ENCODE measurements around the gene CIT. TPM values are rescaled to one million over a fixed set of nuclear protein-coding genes. Genes with fewer than 3 reads are reported as not detected.

Gene CIT
- polyA plus RNA-seq, 12 donors = 4.8 to 19.8 (median 9.3) TPM; not detected in 1

DNA sequence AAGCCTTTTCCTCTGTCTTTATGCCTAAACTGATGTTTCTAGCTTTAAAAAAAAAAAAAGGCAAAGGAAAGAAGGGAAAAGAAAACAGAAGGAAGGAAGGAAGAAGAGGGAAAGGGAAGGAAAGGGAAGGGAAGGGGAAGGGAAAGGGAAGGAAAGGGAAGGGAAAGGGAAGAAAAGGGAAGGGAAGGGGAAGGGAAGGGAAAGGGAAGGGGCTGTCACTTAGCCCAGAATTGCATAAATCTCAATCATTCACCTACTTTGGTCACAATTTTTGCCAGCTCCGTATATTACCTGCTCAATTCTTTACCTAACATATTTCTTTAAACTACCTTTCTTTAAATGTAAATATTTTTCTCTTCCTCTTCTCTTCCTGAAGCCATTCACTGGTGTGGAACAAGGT, 26.8 kb downstream of the CIT start:
- no peak for DNase-seq

DNA sequence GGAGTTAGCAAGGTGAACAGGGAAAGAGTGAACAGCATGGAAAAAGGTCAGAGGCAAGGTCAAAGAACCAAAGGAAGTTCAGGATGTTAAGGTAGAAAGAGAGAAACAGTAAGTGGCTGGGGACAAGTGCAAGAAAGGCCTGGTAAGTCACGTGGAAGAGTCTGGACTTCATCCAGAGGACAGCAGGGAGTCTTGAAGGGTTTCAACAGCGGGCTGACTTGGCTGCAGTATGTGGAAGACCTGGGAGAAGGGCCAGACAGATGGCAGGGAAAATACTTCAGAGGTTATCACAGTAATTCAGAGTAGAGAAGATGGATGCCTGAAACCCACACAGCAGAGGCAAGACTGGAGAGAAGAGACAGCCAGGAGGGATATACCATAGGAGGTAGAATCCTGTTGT, 34.0 kb downstream of the CIT start:
- peak; percentile 12 for DNase-seq

DNA sequence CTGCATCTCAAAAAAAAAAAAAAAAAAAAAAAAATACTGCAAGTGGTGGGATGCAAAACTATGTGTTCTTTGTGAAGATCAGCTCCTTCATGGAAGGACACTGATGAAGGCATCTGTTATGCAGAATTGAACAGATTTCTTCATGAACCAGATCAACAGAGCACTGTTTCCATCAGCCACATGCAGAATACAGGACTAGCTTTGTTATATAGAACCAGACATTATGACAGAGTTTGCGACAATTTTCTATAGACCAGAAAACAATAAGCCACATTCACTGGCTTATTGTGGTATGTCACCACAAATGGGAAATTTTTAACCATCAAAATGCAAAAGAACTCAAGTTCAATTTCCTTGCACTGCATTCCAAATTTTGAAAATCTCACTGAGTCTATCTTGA, 34.7 kb downstream of the CIT start:
- DNase-seq = no peak

DNA sequence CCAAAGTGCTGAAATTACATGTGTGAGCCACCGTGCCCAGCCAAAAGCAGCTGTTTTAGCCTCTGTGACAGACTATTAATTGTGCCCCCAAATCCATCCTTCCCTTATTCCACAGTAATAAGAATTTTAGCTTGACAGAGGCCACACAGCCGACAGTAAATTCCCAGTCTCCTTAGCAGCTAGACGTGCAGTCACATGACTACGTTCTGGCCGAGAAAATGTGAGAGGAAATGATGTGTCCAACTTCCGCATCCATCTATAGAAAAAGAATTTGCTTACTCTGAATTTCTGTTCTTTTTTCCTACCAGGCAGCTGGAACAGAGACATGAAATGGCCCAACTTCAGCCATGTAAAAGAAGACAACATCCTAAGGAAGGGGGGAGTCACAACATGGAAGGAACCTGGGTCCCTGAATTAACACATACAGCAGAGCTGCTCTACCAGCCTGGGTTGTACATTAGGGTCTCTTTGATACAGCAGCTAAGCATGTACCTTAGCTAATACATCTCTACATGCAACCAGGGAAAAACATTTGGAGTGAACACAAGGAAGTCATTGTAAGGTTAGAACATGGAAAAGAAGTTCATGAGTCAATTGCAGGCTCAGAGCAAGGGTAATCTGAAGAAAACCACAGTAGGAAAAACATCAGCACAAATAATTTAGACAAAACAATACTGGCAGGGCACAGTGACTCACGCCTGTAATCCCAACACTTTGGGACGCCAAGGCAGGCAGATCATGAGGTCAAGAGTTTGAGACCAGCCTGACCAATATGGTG, 35.5 kb downstream of the CIT start:
- no peak for DNase-seq

- DNase-seq = no peak
Measured at GRCh38 chr12:119840582-119840981, 36.5 kb downstream of the CIT start.

- no peak for DNase-seq
Measured at GRCh38 chr12:119840168-119840567, 37.0 kb downstream of the CIT start.

DNA sequence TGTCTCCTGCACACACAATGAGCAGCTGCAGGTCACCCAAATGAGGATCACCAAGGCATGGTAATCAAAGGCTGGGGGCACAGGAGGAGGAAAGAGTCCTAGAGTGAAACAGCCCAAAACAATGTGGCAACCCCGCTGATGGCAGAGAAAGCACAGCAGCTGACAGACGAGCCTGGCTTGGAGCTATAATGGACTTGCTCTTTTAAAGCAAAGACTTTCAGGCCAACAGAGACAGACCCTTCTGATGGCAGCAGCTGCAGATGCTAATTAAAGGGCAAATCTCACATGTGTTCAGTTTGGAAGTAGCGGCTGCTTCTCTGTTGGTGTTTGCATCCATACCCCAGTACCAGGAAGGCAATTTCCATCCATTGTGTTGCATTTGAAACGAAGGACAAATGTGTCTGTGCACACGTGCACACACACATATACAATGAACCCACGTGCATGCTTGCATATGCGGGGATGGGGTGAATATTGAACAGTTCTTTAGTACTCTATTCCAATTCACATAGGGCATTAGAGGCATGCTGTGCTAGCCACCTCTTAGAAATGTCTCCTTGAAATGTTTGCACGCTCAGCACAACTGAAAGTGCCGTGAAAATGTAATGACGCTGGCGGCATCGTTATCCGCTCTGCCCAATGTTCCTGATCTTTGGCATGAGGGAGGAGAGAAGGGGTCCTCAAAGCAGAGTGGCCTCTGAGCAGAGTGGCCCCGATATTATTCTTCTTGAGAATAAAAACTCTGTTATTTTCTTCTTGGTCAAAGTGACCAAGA, 38.1 kb downstream of the CIT start:
- peak; percentile 2 for DNase-seq

DNA sequence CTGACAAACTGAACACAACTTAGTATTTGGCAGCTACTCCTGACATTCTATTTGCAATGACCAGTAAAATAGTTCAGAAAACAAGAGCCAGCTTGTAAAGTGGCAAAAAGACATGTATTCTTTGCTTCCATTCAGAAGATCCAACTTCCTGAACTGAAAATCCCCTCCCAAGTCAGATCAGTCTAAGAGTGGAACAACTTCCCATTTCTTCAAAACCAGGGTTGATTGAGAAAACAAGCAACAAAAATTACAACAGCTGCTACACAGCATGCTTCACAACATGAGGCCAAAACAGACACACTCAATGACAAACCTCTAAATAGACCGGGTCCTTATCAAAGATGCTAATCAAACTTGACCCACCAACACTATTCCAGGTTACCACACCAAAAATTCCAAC, 40.3 kb downstream of the CIT start:
- DNase-seq = no peak

GRCh38 chr12:119835068-119835467, 42.1 kb downstream of the CIT start:
- DNase-seq = no peak

DNA sequence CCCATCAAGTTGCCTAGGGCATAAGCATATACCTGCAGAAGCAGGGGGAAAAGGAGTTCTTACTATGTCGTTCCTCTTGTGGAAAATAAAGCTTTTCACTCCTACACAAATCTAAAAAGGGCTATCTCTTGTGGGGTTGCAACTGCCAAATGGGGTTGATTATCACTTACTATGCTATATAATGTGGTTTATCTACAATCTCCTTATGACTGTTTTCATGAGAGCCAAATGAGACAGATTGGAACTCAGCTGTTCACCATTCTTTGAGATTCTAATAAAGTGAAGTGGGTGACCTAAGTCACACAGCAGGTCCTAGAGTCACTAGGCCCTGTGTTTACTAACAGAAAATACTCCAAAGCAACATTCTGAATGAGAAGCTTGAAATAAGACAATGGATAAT, 47.7 kb downstream of the CIT start:
- no peak for DNase-seq

DNA sequence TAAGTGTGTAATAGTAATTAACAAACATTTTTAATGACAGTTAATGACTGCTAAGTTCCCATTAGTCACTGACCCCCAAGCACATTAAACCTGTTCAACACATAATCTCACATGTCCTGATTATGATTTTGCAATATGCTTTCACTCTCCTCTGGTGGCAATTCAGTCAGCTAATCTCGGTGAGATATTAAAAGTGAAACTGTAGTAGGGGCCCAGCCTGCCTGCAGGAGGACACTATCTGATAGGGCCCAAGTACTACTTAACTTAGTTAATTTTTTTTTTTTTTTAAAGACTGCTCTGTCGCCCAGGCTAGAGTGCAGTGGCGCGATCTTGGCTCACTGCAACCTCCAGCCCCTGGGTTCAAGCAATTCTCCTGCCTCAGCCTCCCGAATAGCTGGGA, 48.8 kb downstream of the CIT start:
- no peak for DNase-seq

- no peak for DNase-seq
Measured at GRCh38 chr12:119827760-119828159, 49.4 kb downstream of the CIT start.

- DNase-seq = no peak
Measured at GRCh38 chr12:119826661-119827445, 50.3 kb downstream of the CIT start.

DNA sequence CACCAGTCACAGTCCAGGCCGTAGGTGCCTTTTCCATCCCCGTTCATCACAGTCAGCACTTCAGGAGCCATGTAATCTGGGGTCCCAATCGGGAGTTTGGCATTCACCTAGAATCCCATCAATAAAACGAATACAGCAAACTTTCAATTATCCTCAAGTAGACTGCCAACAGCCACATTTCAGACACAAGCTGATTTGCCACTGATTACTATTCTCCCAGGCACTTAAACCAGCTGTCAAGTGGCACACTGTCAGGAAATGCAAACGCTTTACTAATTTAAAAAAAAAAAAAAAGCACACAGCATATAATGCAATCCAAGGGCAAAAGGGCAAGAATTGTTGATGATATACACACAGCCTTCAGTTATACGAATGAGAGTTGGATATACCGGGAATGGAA, 51.9 kb downstream of the CIT start:
- no peak for DNase-seq

DNA sequence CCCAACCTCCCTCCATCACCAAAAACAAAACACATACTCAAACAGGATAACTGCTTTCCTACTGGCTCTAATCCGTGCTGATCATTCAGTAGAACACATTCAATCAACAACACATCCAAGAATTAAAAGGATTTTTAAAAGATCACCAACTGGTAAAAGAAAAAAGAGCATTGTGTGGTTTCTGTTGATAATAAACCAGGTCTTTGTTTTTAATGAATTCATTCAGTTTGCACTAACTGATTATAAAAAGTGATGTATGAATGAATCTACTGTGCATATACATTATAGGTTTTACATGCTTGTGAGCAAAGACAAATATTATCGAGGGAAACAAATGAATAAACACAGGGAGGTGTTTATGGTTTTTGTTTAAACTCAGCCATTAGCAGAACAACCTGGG, 55.1 kb downstream of the CIT start:
- DNase-seq = no peak

DNA sequence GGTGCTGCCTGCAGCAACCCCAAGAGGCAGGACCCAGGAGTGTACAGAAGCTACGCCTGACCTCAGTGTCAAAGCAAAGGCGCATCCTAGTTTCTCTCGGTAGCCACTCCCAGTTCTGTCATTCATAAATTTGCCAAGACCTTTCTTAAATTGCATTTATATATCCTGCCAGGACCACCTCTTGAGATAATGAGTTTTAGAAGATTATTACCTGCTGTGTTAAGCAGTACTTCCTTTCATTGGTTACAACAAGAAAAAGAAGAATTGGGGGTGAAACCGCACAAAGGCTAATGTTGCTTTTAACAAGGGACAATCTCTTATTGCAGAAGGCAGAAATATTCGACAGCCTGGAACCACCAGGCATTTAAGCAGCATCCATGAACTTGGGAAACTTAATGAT, 57.8 kb downstream of the CIT start:
- no peak for DNase-seq

GRCh38 chr12:119817546-119818343, 59.4 kb downstream of the CIT start:
- no peak for DNase-seq

GRCh38 chr12:119809023-119809422, 68.1 kb downstream of the CIT start:
- no peak for DNase-seq

- no peak for DNase-seq
Measured at GRCh38 chr12:119808441-119808840, 68.7 kb downstream of the CIT start.

DNA sequence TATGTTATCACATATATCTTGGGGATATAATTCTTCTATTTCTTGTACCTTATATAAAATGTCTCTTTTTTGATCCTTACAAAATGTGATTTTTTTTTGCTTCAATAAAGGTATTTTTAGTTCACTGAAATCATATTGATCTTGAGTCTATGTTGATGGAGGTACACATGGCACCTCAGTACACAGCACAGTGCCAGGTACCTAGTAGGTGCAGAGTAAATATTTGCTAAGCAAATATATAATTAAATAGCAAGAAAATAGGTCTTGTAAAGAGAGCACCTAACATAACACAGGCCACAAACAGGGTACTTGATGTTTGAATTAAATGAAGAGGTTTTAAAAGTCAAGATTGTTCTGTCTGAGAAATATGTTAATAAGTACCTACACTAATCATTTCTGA, 69.7 kb downstream of the CIT start:
- no peak for DNase-seq

DNA sequence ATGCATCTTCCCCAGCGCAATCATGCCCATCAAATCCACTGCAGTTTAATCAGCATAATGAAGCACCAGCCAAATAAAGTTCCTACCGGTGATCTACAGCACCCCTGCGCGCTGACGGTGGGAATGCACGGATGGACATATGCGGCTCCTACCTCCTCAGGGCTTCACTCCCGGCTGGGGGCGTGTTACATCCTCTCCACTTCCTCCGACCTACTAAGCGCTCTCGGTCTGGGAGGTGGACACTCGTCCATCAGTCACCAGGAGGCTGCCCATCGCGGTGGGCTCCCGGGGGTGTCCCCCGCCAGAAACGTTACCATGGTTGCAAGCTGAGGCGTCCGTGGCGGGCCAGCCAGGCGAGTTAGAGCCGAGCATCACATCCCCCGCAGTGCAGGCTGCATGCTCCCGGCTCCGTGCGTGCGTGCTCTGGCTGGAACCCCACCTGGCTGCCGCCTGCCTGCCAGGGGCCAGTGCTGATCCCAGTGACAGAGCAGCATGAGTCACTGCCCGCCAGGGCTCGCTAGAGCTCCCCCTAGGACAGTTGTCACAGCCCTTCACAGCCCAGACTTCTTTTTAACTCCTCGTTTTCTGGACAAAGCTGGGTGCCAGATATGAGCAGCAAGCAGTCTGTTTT, 73.0 kb downstream of the CIT start:
- peak; percentile 58 for DNase-seq
